Measurements from ENCODE around the gene CD14.
A peak's percentile ranks its signal among the peaks of the same experiment; 100 is the strongest.
"Not testable (repeated sequence)": the region's sequence is repeated elsewhere in the genome, so short reads cannot be mapped to it uniquely, and the experiment has no call there.

The CD14 gene

DNA sequence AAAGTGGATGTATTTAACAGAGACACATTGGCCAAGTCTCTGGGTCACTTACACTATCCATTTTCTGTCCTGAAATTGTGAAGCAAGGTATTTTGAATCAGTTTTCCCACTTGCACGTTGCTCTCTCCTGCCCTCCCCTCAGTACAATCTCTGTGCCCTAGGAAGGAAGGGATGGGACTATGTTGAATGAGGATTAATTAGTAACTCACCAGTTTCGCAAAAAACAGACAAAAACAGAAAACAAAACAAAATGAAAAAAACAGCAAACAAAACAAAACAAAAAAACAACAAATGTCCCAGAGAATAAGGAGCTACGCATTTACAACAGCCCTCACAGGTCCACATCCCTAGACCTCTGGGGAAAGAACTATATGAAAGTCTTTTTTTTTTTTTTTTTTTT lies 1.1 kb upstream of the CD14 start:
- no peak for DNase-seq

DNA sequence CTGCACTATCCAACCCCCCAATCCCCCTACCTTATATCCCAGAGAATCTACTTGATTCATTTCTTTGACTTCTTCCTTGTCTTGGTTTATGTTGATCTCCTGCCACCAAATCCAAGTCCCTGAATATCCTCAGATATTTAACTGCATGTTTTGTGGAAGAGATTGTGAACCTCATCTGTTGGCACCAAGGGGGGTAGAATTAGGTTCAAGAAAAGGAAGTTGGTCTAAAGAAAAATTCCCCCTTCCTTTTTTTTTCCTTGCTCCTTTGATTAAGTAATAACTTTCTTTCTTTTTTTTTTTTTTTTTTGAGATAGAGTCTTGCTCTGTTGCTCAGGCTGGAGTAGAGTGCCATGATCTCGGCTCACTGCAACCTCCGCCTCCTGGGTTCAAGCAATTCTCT lies 526 bp upstream of the CD14 start:
- peak; percentile 73 for DNase-seq

DNA sequence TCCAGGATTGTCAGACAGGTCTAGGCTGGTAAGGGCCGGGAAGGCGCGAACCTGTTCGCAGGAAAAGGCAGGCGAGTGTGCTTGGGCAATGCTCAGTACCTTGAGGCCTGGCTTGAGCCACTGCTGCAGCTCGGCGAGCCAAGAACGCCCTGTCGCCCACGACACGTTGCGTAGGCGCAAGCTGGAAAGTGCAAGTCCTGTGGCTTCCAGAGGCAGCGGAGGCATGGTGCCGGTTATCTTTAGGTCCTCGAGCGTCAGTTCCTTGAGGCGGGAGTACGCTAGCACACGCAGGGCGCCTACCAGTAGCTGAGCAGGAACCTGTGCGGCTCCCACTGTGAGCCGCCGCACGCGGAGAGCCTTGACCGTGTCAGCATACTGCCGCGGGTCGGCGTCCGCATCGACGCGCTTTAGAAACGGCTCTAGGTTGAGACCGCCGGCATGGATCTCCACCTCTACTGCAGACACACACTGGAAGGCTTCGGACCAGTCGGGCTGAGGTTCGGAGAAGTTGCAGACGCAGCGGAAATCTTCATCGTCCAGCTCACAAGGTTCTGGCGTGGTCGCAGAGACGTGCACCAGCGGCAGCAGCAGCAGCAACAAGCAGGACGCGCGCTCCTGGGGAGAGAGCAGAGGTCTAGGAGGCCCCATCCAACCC lies 482 bp downstream of the CD14 start:
- peak; percentile 81 for DNase-seq

DNA sequence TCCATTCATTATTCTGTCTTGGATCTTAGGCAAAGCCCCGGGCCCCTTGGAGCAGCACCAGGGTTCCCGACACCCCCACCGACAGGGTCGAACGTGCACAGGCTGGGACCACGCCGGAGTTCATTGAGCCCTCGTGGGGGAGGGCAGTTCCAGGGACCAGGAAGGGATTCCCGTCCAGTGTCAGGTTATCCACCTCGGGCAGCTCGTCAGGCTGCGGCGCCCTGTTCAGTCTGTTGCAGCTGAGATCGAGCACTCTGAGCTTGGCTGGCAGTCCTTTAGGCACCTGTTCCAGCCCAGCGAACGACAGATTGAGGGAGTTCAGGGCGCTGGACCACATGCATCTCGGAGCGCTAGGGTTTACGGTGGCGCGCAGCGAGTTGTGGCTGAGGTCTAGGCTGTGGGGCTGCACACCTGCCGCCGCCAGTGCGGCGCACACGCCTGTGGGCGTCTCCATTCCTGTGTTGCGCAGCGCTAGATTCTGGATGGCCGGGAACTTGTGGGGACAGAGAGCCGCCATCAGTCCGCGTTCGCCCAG lies 1.1 kb downstream of the CD14 start:
- DNase-seq = no peak

DNA sequence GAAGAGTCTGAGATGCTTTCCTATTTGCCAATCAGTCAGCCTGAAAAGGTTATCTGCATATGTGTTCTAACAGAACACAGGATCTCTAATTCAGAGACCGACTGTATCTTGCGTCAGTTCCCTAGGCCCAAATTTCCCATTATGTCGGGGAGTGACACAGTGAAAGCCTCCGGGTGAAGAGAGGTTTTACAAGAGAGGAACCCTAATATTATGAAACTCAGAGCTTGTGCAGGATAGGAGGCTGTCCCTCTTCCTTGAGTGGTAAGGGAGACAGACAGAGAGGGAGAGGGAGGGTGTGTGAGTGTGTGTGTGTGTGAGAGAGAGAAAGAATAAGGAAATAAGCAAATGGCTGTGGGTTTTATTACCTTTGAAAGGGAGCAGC lies 1.9 kb downstream of the CD14 start:
- peak; percentile 90 for DNase-seq

DNA sequence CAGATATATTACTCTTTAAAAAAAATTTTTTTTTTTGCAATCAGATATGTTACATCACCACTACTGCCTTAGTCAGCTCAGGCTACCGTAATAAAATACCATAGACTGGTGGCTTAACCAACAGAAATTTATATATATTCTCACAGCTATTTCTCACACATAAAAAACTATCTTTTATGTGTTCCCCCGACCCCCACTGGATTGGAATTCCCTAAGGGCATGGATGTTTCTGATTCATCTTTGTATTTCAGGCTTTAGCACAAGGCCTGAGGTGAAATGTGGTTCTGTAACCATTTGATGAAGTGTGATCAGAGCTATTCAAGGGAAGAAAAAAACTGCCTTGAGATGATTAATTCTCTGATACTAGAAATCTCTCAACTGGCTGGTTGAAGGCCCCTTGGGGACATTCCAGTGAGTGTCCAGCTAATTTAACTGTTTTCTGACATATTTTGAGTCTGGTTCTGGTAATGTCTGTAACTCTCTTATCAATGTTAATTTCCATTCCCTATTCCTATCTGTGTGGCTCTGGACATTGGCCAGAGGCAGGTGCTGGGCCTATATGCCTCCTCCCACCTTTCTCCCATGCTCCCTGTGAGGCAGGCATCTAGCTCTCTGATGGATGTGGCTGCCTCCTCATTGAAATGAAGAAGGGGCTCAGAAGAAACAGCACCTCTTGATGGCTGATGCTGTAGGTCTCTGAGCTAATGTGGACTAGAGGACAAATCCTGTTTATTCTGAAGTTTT lies 2.5 kb downstream of the CD14 start:
- peak; percentile 58 for DNase-seq

DNA sequence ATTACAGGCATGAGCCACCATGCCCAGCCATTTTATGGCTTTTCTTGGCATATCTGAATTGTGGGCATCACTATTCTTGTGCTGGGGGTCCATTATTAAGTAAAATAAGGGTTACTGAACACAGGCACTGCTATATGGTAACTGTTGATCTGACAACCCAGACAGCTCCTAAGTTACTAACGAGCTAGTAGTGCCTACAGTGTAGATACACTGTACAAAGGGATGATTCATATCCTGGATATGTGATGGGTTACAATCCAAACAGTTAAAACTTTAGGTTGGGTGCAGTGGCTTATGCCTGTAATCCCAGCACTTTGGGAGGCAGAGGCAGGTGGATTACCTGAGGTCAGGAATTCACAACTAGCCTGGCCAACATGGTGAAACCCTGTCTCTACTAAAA lies 4.3 kb downstream of the CD14 start:
- DNase-seq = no peak

DNA sequence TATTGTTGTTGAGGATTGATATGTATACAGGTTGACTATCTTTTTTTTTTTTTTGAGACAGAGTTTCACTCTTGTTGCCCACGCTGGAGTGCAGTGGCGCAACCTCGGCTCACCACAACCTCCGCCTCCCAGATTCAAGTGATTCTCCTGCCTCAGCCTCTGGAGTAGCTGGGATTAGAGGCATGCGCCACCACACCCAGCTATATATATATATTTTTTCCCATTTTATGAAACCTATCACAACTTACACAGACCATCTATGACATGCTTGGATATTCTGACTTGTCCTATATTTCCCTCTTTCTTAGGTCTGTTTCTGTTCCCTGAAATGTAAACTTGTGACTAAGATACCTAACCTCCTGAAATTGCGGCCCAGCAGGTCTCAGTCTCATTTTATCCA lies 5.0 kb downstream of the CD14 start:
- DNase-seq = no peak

DNA sequence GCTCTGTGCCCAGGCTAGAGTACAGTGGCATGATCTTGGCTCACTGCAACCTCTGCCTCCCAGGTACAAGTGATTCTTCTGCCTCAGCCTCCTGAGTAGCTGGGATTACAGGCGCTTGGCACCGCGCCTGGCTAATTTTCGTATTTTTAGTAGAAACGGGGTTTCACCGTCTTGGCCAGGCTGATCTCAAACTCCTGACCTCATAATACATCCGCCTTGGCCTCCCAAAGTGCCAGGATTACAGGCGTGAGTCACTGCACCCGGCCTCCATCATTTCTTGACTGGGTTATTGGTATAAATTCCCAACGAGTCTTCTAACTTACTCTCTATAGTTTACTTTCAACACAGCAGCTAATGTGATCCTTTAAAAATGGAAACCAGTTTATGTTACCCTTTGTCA lies 8.1 kb downstream of the CD14 start:
- DNase-seq = not testable (repeated sequence)

DNA sequence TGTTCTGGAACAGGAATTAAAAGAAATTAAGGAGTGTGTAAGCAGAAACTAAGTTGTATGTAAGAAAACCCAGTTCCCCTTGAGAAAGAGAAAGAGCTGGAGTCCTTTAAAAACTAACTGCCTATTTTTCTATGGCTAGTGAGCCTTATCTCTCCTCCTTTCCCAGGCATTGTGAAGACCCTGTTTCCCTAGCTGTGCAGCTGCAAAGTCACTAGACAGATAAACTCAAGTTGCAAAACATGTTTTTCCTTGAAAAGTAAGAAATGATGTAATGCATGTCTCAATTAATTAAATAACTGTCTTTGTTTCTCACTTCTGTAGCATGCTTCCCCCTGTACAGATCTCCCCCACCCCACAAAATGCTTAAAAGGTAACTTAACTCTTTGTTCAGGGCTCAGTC lies 9.9 kb downstream of the CD14 start:
- not testable (repeated sequence) for DNase-seq

DNA sequence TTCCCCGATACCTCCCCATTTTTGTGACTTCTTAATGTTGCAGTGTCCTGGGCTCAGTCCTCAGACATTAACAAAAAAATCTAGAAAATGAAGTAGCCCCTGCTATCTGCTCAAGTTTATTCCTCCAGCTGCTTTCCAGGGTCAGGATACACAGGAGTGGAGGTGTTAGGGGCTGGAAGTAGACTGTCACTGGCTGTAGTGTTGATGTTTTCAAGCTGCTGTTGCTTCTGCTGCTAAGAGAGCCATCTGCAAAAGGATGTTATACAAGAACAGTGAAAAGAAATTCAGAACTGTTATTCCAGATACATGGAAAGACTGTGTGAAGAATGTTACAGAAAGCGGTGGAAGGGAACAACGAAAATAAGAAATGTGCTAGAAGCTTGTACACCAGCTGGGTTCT lies 10.7 kb downstream of the CD14 start:
- no peak for DNase-seq

DNA sequence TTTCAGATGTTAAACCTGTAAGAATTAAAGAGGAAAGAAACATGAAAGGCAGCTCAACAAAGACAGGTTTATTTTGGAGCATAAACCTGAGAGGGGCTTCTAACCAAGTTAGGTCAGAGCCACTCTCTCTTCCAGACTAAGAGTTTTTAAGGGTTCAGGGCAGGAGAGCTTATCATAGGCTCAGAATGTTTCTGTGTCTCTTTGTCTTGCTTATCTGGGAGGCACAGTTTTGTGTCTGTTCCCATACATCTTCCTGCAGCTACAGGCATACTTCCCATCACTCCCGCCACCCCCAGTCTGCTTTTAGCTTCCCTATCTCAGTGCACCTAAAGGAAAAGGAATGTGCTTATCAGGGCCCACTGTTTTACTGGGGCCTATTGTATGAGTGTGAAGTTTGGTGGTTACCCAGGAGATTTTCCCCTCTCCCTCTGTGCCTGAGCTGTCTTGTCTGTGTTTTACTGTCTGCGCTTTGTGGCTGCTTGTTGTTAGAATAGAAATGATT lies 21.9 kb downstream of the CD14 start:
- no peak for DNase-seq

DNA sequence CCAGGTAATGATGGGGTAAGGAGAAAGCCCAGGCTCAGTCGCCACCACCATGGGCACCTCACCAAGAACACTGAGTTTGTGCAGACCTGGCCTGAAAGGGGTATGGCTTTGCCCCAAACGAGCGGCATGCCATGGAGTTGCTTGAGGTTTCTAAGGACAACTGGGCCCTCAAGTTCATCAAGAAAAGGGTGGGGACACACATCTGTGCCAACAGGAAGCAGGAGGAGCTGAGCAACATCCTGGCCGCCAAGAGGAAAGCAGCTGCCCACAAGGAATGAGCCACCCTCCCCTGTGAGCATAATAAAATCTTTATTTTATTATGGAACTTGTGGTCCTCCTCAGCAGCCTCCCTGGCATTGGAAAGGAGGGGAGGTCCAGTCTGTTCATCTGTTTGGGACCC lies 23.8 kb downstream of the CD14 start:
- peak; percentile 83 for DNase-seq

DNA sequence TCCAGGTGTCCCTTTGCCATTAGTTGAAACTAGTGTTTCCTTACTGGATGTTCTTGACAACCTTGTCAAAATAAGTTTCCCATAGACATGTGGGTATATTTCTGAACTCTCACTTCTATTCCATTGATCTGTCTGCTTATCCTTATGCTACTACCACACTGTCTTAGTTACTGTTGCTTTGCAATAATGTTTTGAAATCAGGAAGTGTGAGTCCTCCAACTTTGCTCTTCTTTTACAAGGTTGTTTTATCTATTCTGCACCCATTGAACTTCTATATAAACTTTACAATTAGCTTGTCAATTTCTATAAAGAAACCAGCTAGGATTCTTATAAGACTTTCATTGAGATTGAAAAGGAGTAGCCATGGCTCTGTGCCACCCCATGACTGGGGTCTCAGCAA lies 24.3 kb downstream of the CD14 start:
- DNase-seq = no peak

DNA sequence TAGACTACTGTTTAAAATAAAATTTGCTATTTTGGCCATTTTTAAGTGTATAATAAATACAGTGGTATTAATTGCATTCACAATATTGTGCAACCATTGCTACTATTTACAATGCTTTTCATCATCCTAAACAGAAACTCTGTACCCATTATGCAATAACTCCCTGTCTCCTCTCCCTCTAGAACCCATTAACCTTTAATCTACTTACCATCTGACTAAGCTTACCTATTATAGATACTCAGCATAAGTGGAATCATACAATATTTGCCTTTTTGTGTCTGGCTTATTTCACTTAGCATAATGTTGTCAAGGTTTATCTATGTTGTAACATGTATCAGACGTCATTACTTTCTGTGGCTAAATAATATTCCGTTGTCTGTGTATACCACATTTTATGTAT lies 25.9 kb downstream of the CD14 start:
- peak; percentile 59 for DNase-seq

DNA sequence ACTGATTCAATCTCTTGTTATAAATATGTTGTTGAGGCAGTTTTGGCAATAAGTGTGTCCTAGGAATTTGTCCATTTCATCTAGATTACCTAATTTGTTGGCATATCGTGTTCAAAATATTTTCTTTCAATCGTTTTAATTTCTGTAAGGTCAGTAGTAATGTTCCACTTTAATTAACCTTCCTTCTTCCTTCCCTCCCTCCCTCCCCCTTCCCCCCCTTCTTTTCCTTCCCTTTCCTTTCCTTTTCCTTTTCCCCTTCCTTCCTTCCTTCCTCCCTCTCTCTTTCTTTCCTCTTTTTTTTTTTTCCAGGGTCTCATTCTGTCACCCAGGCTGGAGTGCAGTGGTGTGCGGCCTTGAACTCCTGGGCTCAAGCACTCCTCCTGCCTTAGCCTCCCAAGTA lies 27.1 kb downstream of the CD14 start:
- no peak for DNase-seq

DNA sequence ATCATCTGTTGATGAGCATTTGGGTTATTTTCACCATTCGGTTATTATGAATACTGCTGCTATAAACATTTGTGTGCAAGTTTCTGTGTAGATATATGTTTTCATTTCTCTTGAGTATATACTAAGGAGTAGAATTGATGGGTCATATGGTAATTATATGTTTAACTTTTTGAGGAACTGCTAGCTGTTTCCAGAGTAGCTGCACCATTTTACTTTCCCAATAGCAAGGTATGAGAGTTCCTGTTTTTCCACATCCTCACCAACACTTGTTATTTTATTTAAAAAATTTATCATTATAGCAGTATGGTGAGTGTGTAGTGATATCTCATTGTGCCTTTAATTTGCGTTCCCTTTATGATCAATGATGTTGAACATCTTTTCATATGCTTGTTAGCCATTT lies 29.2 kb downstream of the CD14 start:
- DNase-seq = no peak

DNA sequence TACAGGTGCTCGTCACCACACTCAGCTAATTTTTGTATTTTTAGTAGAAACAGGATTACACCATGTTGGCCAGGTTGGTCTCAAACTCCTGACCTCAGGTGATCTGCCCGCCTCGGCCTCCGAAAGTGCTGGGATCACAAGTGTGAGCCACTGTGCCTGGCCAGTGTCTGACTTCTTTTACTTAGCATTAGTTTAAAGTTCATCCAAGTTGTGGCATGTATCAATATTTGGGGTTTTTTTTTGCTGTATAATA lies 29.6 kb downstream of the CD14 start:
- DNase-seq = not testable (repeated sequence)

DNA sequence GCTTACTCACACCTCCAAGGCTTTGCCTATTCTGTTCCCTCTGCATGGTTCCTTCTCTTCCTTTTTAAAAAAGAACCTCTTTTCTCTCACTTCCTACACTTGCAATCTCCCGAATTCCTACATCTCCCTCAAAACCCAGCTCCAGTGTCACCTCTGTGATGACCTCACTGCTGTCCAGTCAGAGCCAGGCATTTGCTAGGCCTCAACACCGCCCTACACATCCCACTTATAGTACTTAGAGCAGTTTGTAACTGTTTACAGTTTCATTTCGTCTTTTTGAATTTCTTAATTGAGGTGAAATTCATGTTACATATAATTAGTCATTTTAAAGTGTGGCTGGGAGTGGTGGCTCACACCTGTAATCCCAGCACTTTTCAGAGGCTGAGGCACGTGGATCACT lies 30.8 kb downstream of the CD14 start:
- peak; percentile 84 for DNase-seq

DNA sequence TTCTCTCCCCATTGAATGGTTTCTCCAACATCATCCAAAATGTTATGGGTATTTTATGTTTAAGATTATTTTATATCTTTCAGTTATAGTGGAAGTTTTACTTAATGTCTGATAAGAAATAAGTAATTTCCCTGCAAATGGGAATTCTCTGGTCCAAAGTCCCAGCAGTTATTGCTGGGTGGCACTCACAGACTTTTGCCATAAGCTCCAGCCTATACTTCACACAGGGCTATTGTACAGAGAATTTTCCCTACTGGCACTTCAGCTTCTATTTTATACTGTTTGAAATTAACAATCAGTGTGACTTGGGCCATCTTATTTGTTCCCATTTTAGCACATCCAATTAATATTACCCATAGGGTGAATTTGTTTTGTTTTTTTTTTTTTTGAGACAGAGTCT lies 32.9 kb downstream of the CD14 start:
- no peak for DNase-seq

DNA sequence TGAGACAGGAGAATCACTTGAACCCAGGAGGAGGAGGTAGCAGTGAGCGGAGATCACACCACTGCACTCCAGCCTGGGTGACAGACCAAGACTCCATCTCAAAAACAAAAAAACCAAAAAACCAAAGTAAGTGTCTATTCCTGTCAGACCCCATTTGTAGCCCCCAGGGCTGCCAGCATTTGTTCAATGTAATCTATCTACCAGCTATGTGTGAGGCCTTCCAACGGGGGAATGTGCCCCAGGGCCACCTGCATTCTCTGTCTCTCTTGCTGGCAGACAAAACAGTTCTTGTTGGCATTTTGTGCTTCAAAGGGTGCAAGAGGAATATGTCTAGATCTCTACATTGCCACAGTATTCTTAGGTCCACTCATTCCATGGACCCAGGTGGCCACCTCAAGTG lies 34.1 kb downstream of the CD14 start:
- DNase-seq = no peak

DNA sequence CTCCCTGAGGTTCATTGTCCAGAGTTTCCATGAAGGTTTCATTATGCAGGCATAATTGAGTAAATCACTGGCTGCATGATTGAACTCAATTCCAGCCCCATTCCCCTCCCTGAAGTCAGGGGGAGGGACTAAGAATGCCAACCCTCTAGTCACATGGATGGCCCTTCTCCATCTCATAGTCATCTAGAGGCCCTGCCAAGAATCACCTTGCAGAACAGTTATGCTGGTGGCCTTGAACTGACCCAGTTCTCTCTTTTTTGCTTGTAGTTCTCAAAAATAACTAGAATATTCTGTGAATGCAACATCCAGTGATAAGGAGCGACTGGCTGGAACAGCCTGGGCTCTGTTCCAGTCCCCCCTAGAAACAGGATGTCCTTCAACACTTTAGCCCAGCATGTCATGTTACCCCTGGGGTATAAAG lies 36.6 kb downstream of the CD14 start:
- DNase-seq = no peak

DNA sequence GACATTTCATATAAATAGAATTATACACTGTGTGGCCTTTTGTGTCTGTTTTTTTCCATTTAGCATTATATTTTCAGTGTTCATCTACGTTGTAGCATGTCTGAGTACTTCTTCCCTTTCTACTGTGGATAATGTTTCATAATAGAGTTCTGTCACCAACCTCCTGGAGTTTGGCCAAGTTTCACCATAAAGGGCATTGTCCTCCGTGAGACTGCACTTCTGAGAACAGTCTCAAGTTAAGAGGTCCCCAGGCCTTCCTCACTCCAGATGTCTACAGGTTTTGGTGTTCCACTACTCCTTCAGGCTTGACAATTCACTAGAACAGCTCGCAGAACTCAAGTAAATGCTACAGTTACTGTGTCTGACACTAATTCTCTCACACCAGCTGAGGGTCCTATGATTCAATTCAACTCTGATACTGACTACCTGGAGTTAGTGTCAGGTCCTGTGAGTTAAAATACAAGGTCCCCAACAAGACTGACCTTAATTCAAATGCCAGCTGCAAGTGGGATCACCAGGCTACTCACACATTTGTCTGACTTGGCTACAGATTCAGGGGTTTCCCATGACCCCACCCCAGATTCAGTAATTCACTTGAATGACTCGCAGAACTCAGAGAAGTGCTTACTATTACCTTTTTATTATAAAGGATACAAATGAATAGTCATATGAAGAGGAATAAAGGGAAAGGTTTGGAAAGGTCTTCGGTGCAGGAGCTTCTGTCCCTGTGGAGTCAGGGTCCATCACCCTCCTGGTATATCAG lies 37.3 kb downstream of the CD14 start:
- peak; percentile 96 for DNase-seq

DNA sequence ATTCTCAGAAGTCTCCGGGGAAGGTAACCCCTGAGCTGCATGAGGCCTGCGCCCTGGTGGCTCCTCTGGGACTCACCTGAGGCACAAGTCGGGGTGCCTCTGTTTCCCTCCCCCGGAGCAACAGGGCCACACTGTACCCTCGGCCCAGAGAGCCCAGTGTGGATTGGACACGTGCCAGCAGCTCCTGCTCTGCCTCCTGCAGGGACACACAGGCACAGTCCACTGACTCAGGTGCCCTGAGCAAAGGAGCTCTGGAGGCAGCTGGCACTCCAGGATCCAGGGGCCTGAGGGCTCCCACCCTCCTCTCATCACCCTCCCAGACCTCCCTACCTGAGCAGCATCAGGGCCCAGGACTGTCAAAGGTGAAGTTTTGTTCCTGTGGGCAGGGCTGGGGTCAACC lies 38.8 kb downstream of the CD14 start:
- DNase-seq = no peak
